ENCODE measurements around the gene ZNF165. TPM values are rescaled to one million over a fixed set of nuclear protein-coding genes. Genes with fewer than 3 reads are reported as not detected.
"Not testable (repeated sequence)": the region's sequence is repeated elsewhere in the genome, so short reads cannot be mapped to it uniquely, and the experiment has no call there.

The ZNF165 gene
- total RNA-seq, 1 experiment from 2014 or later: 0.26 TPM

GRCh38 chr6:28105245-28105639 is 24.9 kb downstream of the ZNF165 start:
- Histone ChIP-seq H4K20me1 (ENCODE audit: insufficient read depth, low read depth, low read length) (no peaks in the 10 kb centered on the region), H3K4me1 (ENCODE audit: low read length) (peaks cover 19% of the 10 kb centered on the region), H3K9me3 (ENCODE audit: low read length) (no peaks in the 10 kb centered on the region), H3K4me3 (ENCODE audit: low read length) (peak overlapping the region; percentile 84), H3K27me3 (ENCODE audit: low read length) (no peaks in the 10 kb centered on the region), H3K4me2 (ENCODE audit: low read depth, low read length, poor library complexity, severe bottlenecking) (peak overlapping the region; percentile 93), H2AFZ (ENCODE audit: low read length) (peak overlapping the region; percentile 87), H3K36me3 (ENCODE audit: insufficient read depth, low read length) (no peaks in the 10 kb centered on the region), H3K79me2 (ENCODE audit: low read length) (no peaks in the 10 kb centered on the region), H3K27ac (ENCODE audit: low read length) (peak overlapping the region; percentile 14; the same call in 1 of the 2 replicates), H3K9ac (ENCODE audit: low read length) (peak overlapping the region; percentile 79), H3K9me2 (replicated peaks; ENCODE audit: insufficient read depth, low read length) (no peaks in the 10 kb centered on the region)
- DNase-seq: peak; percentile 61

- Histone ChIP-seq H3K9me2 (replicated peaks; ENCODE audit: insufficient read depth, low read length) (no peaks in the 10 kb centered on the region), H3K4me2 (ENCODE audit: low read depth, low read length, poor library complexity, severe bottlenecking) (no peak overlapping the region), H4K20me1 (ENCODE audit: insufficient read depth, low read depth, low read length) (no peaks in the 10 kb centered on the region), H3K4me1 (ENCODE audit: low read length) (peaks cover 19% of the 10 kb centered on the region), H3K9ac (ENCODE audit: low read length) (no peak overlapping the region), H3K27ac (ENCODE audit: low read length) (no peak overlapping the region), H2AFZ (ENCODE audit: low read length) (no peak overlapping the region), H3K9me3 (ENCODE audit: low read length) (no peaks in the 10 kb centered on the region), H3K27me3 (ENCODE audit: low read length) (no peaks in the 10 kb centered on the region), H3K36me3 (ENCODE audit: insufficient read depth, low read length) (no peaks in the 10 kb centered on the region), H3K4me3 (ENCODE audit: low read length) (no peak overlapping the region), H3K79me2 (ENCODE audit: low read length) (no peaks in the 10 kb centered on the region)
- DNase-seq: no peak
These were observed 27.1 kb downstream of the ZNF165 start for GRCh38 chr6:28107506-28107905.

GRCh38 chr6:28111964-28112363 is 31.6 kb downstream of the ZNF165 start:
- DNase-seq: no peak
- Histone ChIP-seq H3K9me3 (ENCODE audit: low read length) (no peaks in the 10 kb centered on the region), H3K79me2 (ENCODE audit: low read length) (no peaks in the 10 kb centered on the region), H2AFZ (ENCODE audit: low read length) (no peak overlapping the region), H3K4me2 (ENCODE audit: low read depth, low read length, poor library complexity, severe bottlenecking) (no peak overlapping the region), H3K36me3 (ENCODE audit: insufficient read depth, low read length) (peaks cover 22% of the 10 kb centered on the region), H3K4me1 (ENCODE audit: low read length) (no peaks in the 10 kb centered on the region), H3K9ac (ENCODE audit: low read length) (no peak overlapping the region), H4K20me1 (ENCODE audit: insufficient read depth, low read depth, low read length) (no peaks in the 10 kb centered on the region), H3K9me2 (replicated peaks; ENCODE audit: insufficient read depth, low read length) (no peaks in the 10 kb centered on the region), H3K4me3 (ENCODE audit: low read length) (no peak overlapping the region), H3K27me3 (ENCODE audit: low read length) (no peaks in the 10 kb centered on the region), H3K27ac (ENCODE audit: low read length) (no peak overlapping the region)

GRCh38 chr6:28115799-28116198 is 35.4 kb downstream of the ZNF165 start:
- H3K36me3 ChIP-seq (ENCODE audit: insufficient read depth, low read length): peaks cover 49% of the 10 kb centered on the region
- H2AFZ ChIP-seq (ENCODE audit: low read length): no peak overlapping the region
- no peaks in the 10 kb centered on the region for H3K79me2 ChIP-seq (ENCODE audit: low read length)
- H3K27ac ChIP-seq (ENCODE audit: low read length): no peak overlapping the region
- no peaks in the 10 kb centered on the region for H4K20me1 ChIP-seq (ENCODE audit: insufficient read depth, low read depth, low read length)
- H3K4me3 ChIP-seq (ENCODE audit: low read length): no peak overlapping the region
- DNase-seq: no peak
- H3K9me3 ChIP-seq (ENCODE audit: low read length): no peaks in the 10 kb centered on the region
- no peak overlapping the region for H3K4me2 ChIP-seq (ENCODE audit: low read depth, low read length, poor library complexity, severe bottlenecking)
- no peaks in the 10 kb centered on the region for H3K4me1 ChIP-seq (ENCODE audit: low read length)
- no peaks in the 10 kb centered on the region for H3K9me2 ChIP-seq (replicated peaks; ENCODE audit: insufficient read depth, low read length)
- no peak overlapping the region for H3K9ac ChIP-seq (ENCODE audit: low read length)
- no peaks in the 10 kb centered on the region for H3K27me3 ChIP-seq (ENCODE audit: low read length)

GRCh38 chr6:28117386-28118050 is 37.1 kb downstream of the ZNF165 start:
- no peaks in the 10 kb centered on the region for H3K27me3 ChIP-seq (ENCODE audit: low read length)

GRCh38 chr6:28118217-28118616 is 37.8 kb downstream of the ZNF165 start:
- Histone ChIP-seq H3K4me2 (ENCODE audit: low read depth, low read length, poor library complexity, severe bottlenecking) (no peak overlapping the region), H3K79me2 (ENCODE audit: low read length) (peaks cover 5% of the 10 kb centered on the region), H2AFZ (ENCODE audit: low read length) (no peak overlapping the region), H3K4me1 (ENCODE audit: low read length) (no peaks in the 10 kb centered on the region), H3K9me3 (ENCODE audit: low read length) (no peaks in the 10 kb centered on the region), H3K9me2 (replicated peaks; ENCODE audit: insufficient read depth, low read length) (no peaks in the 10 kb centered on the region), H3K9ac (ENCODE audit: low read length) (no peak overlapping the region), H4K20me1 (ENCODE audit: insufficient read depth, low read depth, low read length) (no peaks in the 10 kb centered on the region), H3K27ac (ENCODE audit: low read length) (no peak overlapping the region), H3K4me3 (ENCODE audit: low read length) (no peak overlapping the region), H3K36me3 (ENCODE audit: insufficient read depth, low read length) (peaks cover 60% of the 10 kb centered on the region), H3K27me3 (ENCODE audit: low read length) (no peaks in the 10 kb centered on the region)
- no peak for DNase-seq

More at GRCh38 chr6:28117386-28118050, 37.1 kb downstream of the ZNF165 start:
- Histone ChIP-seq H3K9me3 (ENCODE audit: low read length) (no peaks in the 10 kb centered on the region), H3K79me2 (ENCODE audit: low read length) (no peaks in the 10 kb centered on the region), H3K9ac (ENCODE audit: low read length) (no peak overlapping the region), H3K9me2 (replicated peaks; ENCODE audit: insufficient read depth, low read length) (no peaks in the 10 kb centered on the region), H3K4me3 (ENCODE audit: low read length) (no peak overlapping the region), H3K4me1 (ENCODE audit: low read length) (no peaks in the 10 kb centered on the region), H3K4me2 (ENCODE audit: low read depth, low read length, poor library complexity, severe bottlenecking) (no peak overlapping the region), H4K20me1 (ENCODE audit: insufficient read depth, low read depth, low read length) (no peaks in the 10 kb centered on the region), H2AFZ (ENCODE audit: low read length) (no peak overlapping the region), H3K36me3 (ENCODE audit: insufficient read depth, low read length) (peaks cover 60% of the 10 kb centered on the region), H3K27ac (ENCODE audit: low read length) (no peak overlapping the region)
- no peak for DNase-seq

- H3K4me2 ChIP-seq (ENCODE audit: low read depth, low read length, poor library complexity, severe bottlenecking): no peak overlapping the region
- no peak overlapping the region for H3K27ac ChIP-seq (ENCODE audit: low read length)
- DNase-seq: no peak
- no peak overlapping the region for H2AFZ ChIP-seq (ENCODE audit: low read length)
- H3K4me3 ChIP-seq (ENCODE audit: low read length): no peak overlapping the region
- no peak overlapping the region for H3K9ac ChIP-seq (ENCODE audit: low read length)
- H3K9me3 ChIP-seq (ENCODE audit: low read length): no peaks in the 10 kb centered on the region
- peaks cover 42% of the 10 kb centered on the region for H3K79me2 ChIP-seq (ENCODE audit: low read length)
- no peaks in the 10 kb centered on the region for H3K9me2 ChIP-seq (replicated peaks; ENCODE audit: insufficient read depth, low read length)
- peaks cover 45% of the 10 kb centered on the region for H3K36me3 ChIP-seq (ENCODE audit: insufficient read depth, low read length)
- H3K4me1 ChIP-seq (ENCODE audit: low read length): peaks cover 28% of the 10 kb centered on the region
- no peaks in the 10 kb centered on the region for H3K27me3 ChIP-seq (ENCODE audit: low read length)
- H4K20me1 ChIP-seq (ENCODE audit: insufficient read depth, low read depth, low read length): no peaks in the 10 kb centered on the region; the same call in 1 of the 2 replicates
These were observed 41.5 kb downstream of the ZNF165 start for GRCh38 chr6:28121876-28122275.

GRCh38 chr6:28122283-28122682 is 41.9 kb downstream of the ZNF165 start:
- Histone ChIP-seq H3K4me1 (ENCODE audit: low read length) (peaks cover 32% of the 10 kb centered on the region), H3K79me2 (ENCODE audit: low read length) (peaks cover 46% of the 10 kb centered on the region), H3K36me3 (ENCODE audit: insufficient read depth, low read length) (peaks cover 41% of the 10 kb centered on the region)
- not testable (repeated sequence) for H3K27me3 ChIP-seq (ENCODE audit: low read length); DNase-seq; H3K4me3 ChIP-seq (ENCODE audit: low read length); H3K27ac ChIP-seq (ENCODE audit: low read length); H3K9me2 ChIP-seq (replicated peaks; ENCODE audit: insufficient read depth, low read length); H3K4me2 ChIP-seq (ENCODE audit: low read depth, low read length, poor library complexity, severe bottlenecking); H3K9ac ChIP-seq (ENCODE audit: low read length); H3K9me3 ChIP-seq (ENCODE audit: low read length); H4K20me1 ChIP-seq (ENCODE audit: insufficient read depth, low read depth, low read length); H2AFZ ChIP-seq (ENCODE audit: low read length)

All from Karpas-422 (cell line).